ENCODE measurements around the gene KDM2B.

Gene KDM2B

GRCh38 chr12:121561009-121561395 lies 19.8 kb downstream of the KDM2B start:
- no peak for DNase-seq (ENCODE audit: low spot score)

- no peak for DNase-seq (ENCODE audit: low spot score)
These were observed 20.3 kb downstream of the KDM2B start for GRCh38 chr12:121560392-121561008.

GRCh38 chr12:121558956-121559355 lies 21.9 kb downstream of the KDM2B start:
- DNase-seq (ENCODE audit: low spot score), result no peak

GRCh38 chr12:121550974-121551634 lies 29.7 kb downstream of the KDM2B start:
- no peak for DNase-seq (ENCODE audit: low spot score)

GRCh38 chr12:121549075-121549474 lies 31.7 kb downstream of the KDM2B start:
- no peak for DNase-seq (ENCODE audit: low spot score)

GRCh38 chr12:121545480-121545879 lies 35.3 kb downstream of the KDM2B start:
- DNase-seq (ENCODE audit: low spot score), result no peak

- DNase-seq (ENCODE audit: low spot score), result no peak
These were observed 37.0 kb downstream of the KDM2B start for GRCh38 chr12:121543786-121544185.

GRCh38 chr12:121539908-121540307 lies 40.9 kb downstream of the KDM2B start:
- DNase-seq (ENCODE audit: low spot score), result no peak

GRCh38 chr12:121538699-121539061 lies 42.1 kb downstream of the KDM2B start:
- DNase-seq (ENCODE audit: low spot score), result no peak

- DNase-seq (ENCODE audit: low spot score), result no peak
These were observed 42.8 kb downstream of the KDM2B start for GRCh38 chr12:121537814-121538698.

GRCh38 chr12:121536899-121537813 lies 43.7 kb downstream of the KDM2B start:
- DNase-seq (ENCODE audit: low spot score), result peak; percentile 29

- peak; percentile 64 for DNase-seq (ENCODE audit: low spot score)
These were observed 44.5 kb downstream of the KDM2B start for GRCh38 chr12:121536054-121536898.

- DNase-seq (ENCODE audit: low spot score), result no peak
These were observed 45.4 kb downstream of the KDM2B start for GRCh38 chr12:121535150-121536053.

- DNase-seq (ENCODE audit: low spot score), result peak; percentile 83
These were observed 46.2 kb downstream of the KDM2B start for GRCh38 chr12:121534495-121535148.

GRCh38 chr12:121533394-121534090 lies 47.3 kb downstream of the KDM2B start:
- DNase-seq (ENCODE audit: low spot score), result no peak

- no peak for DNase-seq (ENCODE audit: low spot score)
These were observed 48.1 kb downstream of the KDM2B start for GRCh38 chr12:121532503-121533393.

- DNase-seq (ENCODE audit: low spot score), result no peak
These were observed 49.5 kb downstream of the KDM2B start for GRCh38 chr12:121531356-121531750.
